GM10847 (cell line): ENCODE data around the gene AKAIN1.

Experiments used
- POLR2A ChIP-seq: IDR thresholded peaks from 2 replicates; pipeline ENCODE4 v1.6.1; 2011; ENCODE audit not compliant: insufficient read length; ENCODE audit errors: extremely low read depth

AKAIN1 gene

DNA sequence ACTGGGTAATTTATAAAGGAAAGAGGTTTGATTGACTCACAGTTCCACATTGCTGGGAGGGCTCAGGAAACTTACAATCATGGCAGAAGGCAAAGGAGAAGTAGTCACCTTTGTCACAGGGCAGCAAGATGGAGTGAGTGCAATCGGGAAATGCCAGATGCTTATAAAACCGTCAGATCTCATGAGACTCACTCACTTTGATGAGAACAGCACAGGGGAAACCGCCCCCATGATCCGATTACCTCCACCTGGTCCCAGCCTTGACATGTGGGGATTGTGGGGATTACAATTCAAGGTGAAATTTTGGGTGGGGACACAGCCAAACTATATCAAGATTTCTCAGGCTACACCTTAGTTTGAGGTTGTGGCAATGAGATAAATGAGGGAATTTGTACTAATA is 54.9 kb downstream of the AKAIN1 start:
- TF ChIP-seq POLR2A = no peak

DNA sequence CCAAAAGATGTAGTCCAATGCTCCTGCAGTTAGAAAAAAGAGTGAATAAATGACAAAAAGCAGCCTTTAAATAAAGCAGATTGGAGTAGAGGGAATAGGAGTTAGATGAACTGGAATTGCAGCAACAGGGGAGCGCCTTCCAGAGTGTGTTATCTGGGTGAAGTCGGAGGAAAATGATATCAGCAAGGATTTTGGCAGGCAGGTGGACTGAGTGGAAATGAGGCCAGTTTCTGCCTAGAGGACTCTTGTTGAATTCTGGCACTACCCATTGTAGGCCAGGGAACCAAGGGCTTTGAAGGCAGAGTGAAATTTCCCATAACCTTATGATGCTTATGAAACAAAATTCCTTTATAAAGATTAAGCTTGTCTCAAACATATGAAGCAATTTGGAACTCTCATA is 59.8 kb downstream of the AKAIN1 start:
- TF ChIP-seq POLR2A = no peak

- TF ChIP-seq POLR2A = no peak
Observed at GRCh38 chr18:5132987-5133386, 64.1 kb downstream of the AKAIN1 start.

DNA sequence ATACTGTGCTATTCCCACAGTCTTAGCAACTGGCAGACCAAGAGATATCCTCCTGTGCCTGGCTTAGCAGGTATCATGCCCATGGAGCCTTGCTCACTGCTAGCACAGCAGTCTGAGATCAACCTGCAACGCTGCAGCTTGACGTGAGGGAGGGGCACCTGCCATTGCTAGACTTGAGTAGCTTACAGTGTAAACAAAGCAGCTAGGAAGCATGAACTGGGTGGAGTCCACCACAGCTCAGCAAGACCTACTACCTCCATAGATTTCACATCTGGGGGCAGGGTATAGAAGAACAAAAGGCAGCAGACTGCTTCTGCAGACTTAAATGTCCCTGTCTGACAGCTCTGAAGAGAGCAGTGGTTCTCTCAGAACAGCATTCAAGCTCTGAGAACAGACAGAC is 74.8 kb downstream of the AKAIN1 start:
- no peak for TF ChIP-seq POLR2A

- no peak for TF ChIP-seq POLR2A
Observed at GRCh38 chr18:5110266-5110665, 86.8 kb downstream of the AKAIN1 start.

- TF ChIP-seq POLR2A = no peak
Observed at GRCh38 chr18:5107988-5108387, 89.1 kb downstream of the AKAIN1 start.

DNA sequence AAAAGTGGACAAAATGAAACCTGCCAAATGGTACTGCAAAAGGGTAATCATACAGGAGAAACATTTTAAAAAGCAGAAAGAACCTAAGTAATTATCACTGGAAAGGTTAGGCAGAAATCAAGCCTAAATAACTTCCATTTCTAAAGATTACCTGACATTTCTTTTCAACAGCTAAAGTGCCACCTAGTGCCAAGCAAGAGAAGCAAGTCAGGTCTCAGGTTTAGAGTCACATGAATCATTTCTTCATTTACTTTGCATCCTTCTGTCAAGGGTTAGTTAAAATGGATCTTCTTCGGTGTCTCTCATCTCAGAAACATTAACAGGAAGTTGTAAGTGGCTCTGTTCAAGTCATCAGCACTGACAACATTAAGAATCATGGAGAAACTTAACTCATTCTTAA is 90.3 kb downstream of the AKAIN1 start:
- TF ChIP-seq POLR2A = no peak

- no peak for TF ChIP-seq POLR2A
Observed at GRCh38 chr18:5104246-5104645, 92.8 kb downstream of the AKAIN1 start.

- TF ChIP-seq POLR2A = no peak
Observed at GRCh38 chr18:5103693-5104092, 93.4 kb downstream of the AKAIN1 start.

- no peak for TF ChIP-seq POLR2A
Observed at GRCh38 chr18:5103286-5103685, 93.8 kb downstream of the AKAIN1 start.

GRCh38 chr18:5097116-5097703 is 99.8 kb downstream of the AKAIN1 start:
- TF ChIP-seq POLR2A = no peak

DNA sequence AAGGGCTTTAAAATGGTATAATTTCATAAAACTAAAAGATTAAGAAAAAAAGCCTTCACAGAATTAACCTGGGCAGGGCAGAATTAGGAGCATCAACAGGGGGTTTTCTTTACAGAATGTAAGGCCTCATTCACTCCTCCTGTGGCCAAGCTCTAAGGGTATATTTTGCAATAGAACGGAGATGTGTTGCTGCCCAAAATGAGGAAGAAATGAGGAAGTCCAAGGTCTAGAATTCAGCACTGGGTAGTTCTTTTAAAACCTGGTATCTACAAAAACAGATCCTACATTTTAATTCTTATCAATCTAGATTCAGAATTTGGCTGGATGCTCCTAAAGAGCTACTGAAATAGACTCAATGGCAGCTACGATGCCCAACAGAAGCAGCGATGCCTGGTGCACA is 101.8 kb downstream of the AKAIN1 start:
- no peak for TF ChIP-seq POLR2A

GRCh38 chr18:5093902-5094301 is 103.2 kb downstream of the AKAIN1 start:
- TF ChIP-seq POLR2A = no peak
